ENCODE results near the gene PIAS4. TPM values are rescaled to one million over a fixed set of nuclear protein-coding genes. Genes with fewer than 3 reads are reported as not detected.

Gene PIAS4
- total and polyA plus RNA-seq, 2 donors (not counting 3 experiments of a cell fraction or from before 2014, with no cell fraction given): 26.2 to 46.2 TPM

DNA sequence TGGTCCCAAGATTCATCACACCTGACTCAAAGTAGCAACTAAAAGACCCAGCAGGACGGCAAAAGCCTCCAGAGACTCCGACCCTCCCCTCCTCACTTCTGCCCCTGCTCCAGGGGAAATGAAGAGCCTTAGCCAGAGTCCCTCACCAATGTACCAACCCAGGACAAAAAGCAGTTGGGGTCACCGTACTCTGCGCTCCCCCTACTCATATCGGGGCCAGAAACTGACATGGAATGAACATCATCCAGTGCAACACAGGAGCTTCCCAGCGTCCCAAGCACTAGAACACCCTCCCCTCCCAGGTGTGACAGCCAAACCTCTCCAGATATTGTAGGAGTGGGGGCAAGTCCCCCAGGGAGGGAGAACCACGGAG, 24.0 kb upstream of the PIAS4 start:
- CTCF ChIA-PET: interaction anchor here (2.1 kb wide), 1 partner anchor 13 kb away, joined by 4 read pairs; the partner anchor contains the start of gene DAPK3
- intact Hi-C loops (cut with micrococcal nuclease) (no loop called here), dilution Hi-C loops (cut with MboI; ENCODE audit: extremely low pct_ligation_motif_present, low sequenced_read_pairs) (no loop called here)
- POLR2A ChIA-PET: interaction anchor here (5.3 kb wide), 1 partner anchor 14 kb away, joined by 82 read pairs; the partner anchor contains the start of gene DAPK3
- peaks cover 38 to 53% of the 10 kb centered on the region in 2 experiments for H3K36me3 ChIP-seq (ENCODE audit: control insufficient read depth in 2 of 2, extremely low read depth in 1 of 2, insufficient read depth in 2 of 2, low read length in 2 of 2)
- no peak overlapping the region for H3K27ac ChIP-seq (ENCODE audit: insufficient read depth, low read depth, low read length)
- no peak overlapping the region for H2AFZ ChIP-seq (ENCODE audit: low read depth, low read length)
- no peaks in the 10 kb centered on the region for H3K27me3 ChIP-seq (ENCODE audit: control insufficient read depth in 2 of 2, insufficient read depth in 2 of 2, low read length in 2 of 2)
- H3K79me2 ChIP-seq (ENCODE audit: control insufficient read depth, insufficient read depth, low read length): peaks cover 65% of the 10 kb centered on the region
- no peaks in the 10 kb centered on the region for H4K20me1 ChIP-seq (replicated peaks; ENCODE audit: control insufficient read depth, extremely low read depth, insufficient read depth, low read length)
- H3K9me1 ChIP-seq (replicated peaks; ENCODE audit: control insufficient read depth, extremely low read depth, insufficient read depth, low read length): no peaks in the 10 kb centered on the region
- H3K4me2 ChIP-seq (ENCODE audit: insufficient read depth, low read length): peak overlapping the region; percentile 65
- H3K4me1 ChIP-seq (ENCODE audit: control insufficient read depth, extremely low read depth, insufficient read depth, low read length): peaks cover 31% of the 10 kb centered on the region
- H3K9me3 ChIP-seq (replicated peaks; ENCODE audit: control insufficient read depth, insufficient read depth, low read length): no peaks in the 10 kb centered on the region
- FAIRE-seq (no peak), DNase-seq (ENCODE audit: low read depth, low spot score) (peak; percentile 4)
- BruUV-seq (replicated peaks): no TSS peak
- no peak for TF ChIP-seq JUN (IDR thresholded peaks at IDR 0.05; ENCODE audit: borderline replicate concordance, insufficient read depth, insufficient read length, low read depth)
- peak overlapping the region in 2 of 3 experiments; percentile 63 to 98 for H3K4me3 ChIP-seq (replicated peaks in 1 of 3; ENCODE audit: insufficient read depth in 1 of 3, low read depth in 1 of 3, low read length in 3 of 3)
- H3K9ac ChIP-seq (replicated peaks; ENCODE audit: extremely low read depth, insufficient read depth, low read length): peak overlapping the region; percentile 99

DNA sequence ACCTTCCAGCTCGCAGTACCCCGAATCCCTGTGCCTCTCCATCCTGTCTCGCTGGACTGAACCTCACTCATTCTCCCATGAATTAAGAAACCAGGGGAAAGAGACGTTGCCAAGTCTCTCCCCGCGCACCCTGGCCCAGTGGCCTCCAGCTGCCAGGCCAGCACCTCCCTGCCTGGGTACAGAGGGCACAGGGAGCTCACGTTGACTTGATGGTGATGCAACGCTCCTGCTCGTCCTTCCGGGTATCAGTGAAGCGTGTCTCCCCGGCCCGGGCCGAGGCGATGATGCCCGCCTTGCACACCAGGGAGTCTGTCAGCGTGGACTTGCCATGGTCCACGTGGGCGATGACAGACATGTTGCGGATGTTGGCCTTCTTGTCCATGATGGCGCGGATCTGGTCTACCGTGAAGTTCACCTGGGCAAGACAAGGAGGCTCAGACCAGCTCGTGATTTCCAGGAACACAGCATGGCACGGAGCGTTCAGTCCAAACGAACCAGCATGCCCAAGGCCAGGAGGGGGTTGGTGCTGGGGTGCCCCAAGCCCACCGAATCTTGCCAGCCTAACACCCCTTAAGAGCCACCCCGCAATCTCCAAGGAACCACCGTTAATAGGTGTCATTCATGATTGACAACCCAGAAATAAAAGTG, 23.5 kb upstream of the PIAS4 start:
- dilution Hi-C loops (cut with MboI; ENCODE audit: extremely low pct_ligation_motif_present, low sequenced_read_pairs) (no loop called here), intact Hi-C loops (cut with micrococcal nuclease) (no loop called here)
- Histone ChIP-seq H2AFZ (ENCODE audit: low read depth, low read length) (no peak overlapping the region), H3K9ac (replicated peaks; ENCODE audit: extremely low read depth, insufficient read depth, low read length) (peak overlapping the region; percentile 99), H3K4me3 (replicated peaks in 1 of 3; ENCODE audit: insufficient read depth in 1 of 3, low read depth in 1 of 3, low read length in 3 of 3) (peak overlapping the region; percentile 63 to 98 (median 97)), H3K27ac (ENCODE audit: insufficient read depth, low read depth, low read length) (peak overlapping the region; percentile 90), H3K79me2 (ENCODE audit: control insufficient read depth, insufficient read depth, low read length) (peaks cover 62% of the 10 kb centered on the region), H3K27me3 (ENCODE audit: control insufficient read depth in 2 of 2, insufficient read depth in 2 of 2, low read length in 2 of 2) (no peaks in the 10 kb centered on the region), H4K20me1 (replicated peaks; ENCODE audit: control insufficient read depth, extremely low read depth, insufficient read depth, low read length) (no peaks in the 10 kb centered on the region), H3K9me3 (replicated peaks; ENCODE audit: control insufficient read depth, insufficient read depth, low read length) (no peaks in the 10 kb centered on the region), H3K9me1 (replicated peaks; ENCODE audit: control insufficient read depth, extremely low read depth, insufficient read depth, low read length) (no peaks in the 10 kb centered on the region), H3K4me1 (ENCODE audit: control insufficient read depth, extremely low read depth, insufficient read depth, low read length) (peaks cover 31% of the 10 kb centered on the region), H3K4me2 (ENCODE audit: insufficient read depth, low read length) (peak overlapping the region; percentile 65), H3K36me3 (ENCODE audit: control insufficient read depth in 2 of 2, extremely low read depth in 1 of 2, insufficient read depth in 2 of 2, low read length in 2 of 2) (peaks cover 38 to 50% of the 10 kb centered on the region in 2 experiments)
- ChIA-PET POLR2A (interaction anchor here (5.3 kb wide), 1 partner anchor 14 kb away, joined by 82 read pairs; the partner anchor contains the start of gene DAPK3), CTCF (interaction anchor here (2.1 kb wide), 1 partner anchor 13 kb away, joined by 4 read pairs; the partner anchor contains the start of gene DAPK3)
- FAIRE-seq (peak; percentile 62), DNase-seq (ENCODE audit: low read depth, low spot score) (peak; percentile 34)
- TF ChIP-seq, protein P1, sequence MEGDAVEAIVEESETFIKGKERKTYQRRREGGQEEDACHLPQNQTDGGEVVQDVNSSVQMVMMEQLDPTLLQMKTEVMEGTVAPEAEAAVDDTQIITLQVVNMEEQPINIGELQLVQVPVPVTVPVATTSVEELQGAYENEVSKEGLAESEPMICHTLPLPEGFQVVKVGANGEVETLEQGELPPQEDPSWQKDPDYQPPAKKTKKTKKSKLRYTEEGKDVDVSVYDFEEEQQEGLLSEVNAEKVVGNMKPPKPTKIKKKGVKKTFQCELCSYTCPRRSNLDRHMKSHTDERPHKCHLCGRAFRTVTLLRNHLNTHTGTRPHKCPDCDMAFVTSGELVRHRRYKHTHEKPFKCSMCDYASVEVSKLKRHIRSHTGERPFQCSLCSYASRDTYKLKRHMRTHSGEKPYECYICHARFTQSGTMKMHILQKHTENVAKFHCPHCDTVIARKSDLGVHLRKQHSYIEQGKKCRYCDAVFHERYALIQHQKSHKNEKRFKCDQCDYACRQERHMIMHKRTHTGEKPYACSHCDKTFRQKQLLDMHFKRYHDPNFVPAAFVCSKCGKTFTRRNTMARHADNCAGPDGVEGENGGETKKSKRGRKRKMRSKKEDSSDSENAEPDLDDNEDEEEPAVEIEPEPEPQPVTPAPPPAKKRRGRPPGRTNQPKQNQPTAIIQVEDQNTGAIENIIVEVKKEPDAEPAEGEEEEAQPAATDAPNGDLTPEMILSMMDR (IDR thresholded peaks at IDR 0.05; ENCODE audit: extremely low read depth in 1 of 2, insufficient read depth in 1 of 2, low read depth in 1 of 2, low read length in 2 of 2): no peak
- TF ChIP-seq, protein P2, sequence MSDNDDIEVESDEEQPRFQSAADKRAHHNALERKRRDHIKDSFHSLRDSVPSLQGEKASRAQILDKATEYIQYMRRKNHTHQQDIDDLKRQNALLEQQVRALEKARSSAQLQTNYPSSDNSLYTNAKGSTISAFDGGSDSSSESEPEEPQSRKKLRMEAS (IDR thresholded peaks at IDR 0.05; ENCODE audit: insufficient read depth, insufficient read length): peak; percentile 83
- TF ChIP-seq MYC (IDR thresholded peaks at IDR 0.05; ENCODE audit: low read depth, low read length) (no peak), FOS (IDR thresholded peaks at IDR 0.05; ENCODE audit: borderline replicate concordance, insufficient read depth, low read length) (no peak), POLR2AphosphoS5 (IDR thresholded peaks at IDR 0.05; ENCODE audit: insufficient read depth, low read depth, low read length) (peak; percentile 10), EZH2 (IDR thresholded peaks at IDR 0.05; ENCODE audit: borderline replicate concordance, low read depth, low read length, severe bottlenecking) (no peak), POLR2A (IDR thresholded peaks at IDR 0.05; ENCODE audit: low read depth, low read length) (no peak), JUN (IDR thresholded peaks at IDR 0.05; ENCODE audit: borderline replicate concordance, insufficient read depth, insufficient read length, low read depth) (no peak), GATA2 (IDR thresholded peaks at IDR 0.05; ENCODE audit: insufficient read depth, insufficient read length, low read depth, low read length) (no peak)
- BruUV-seq (replicated peaks): no TSS peak
